Measurements from ENCODE around the gene HAL.

GRCh38 chr12:95944108-95944704 lies 51.9 kb downstream of the HAL start:
- TF ChIP-seq CTCF (IDR thresholded peaks at IDR 0.05) (no peak), EZH2 (IDR thresholded peaks at IDR 0.05; ENCODE audit: borderline replicate concordance, insufficient read depth, low read depth, low read length, poor library complexity, severe bottlenecking) (no peak)
